GM19043 (cell line): ENCODE results near the gene WDR77.

Experiments used
- ATAC-seq: cut with Tn5 transposase; IDR thresholded peaks from one replicate; pipeline ENCODE4 v1.9.1; 2021; ENCODE audit warnings: low read depth; ENCODE audit not compliant: unreplicated experiment

Gene WDR77

DNA sequence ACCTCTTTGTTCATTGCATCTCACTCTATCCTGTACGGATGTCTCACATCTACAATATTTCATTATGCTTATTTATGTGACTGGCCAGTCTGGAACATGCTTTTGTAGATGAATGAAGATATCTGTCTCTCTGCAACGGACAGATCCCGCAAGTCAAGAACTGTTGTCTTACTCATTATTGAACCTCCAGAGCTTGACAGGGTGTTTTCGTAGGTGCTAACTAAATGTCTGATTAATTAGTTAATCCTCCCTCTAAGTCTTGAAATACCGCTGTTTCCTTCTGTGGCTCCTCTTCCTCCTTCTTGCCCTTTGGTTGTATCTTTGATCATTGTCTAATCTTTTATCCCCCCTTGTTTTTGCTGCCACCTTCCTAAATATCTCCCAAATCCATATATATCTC is 21.5 kb upstream of the WDR77 start:
- ATAC-seq, result no peak

GRCh38 chr1:111469539-111469938 is 20.5 kb upstream of the WDR77 start:
- no peak for ATAC-seq

GRCh38 chr1:111468717-111469100 is 19.7 kb upstream of the WDR77 start:
- ATAC-seq, result no peak

DNA sequence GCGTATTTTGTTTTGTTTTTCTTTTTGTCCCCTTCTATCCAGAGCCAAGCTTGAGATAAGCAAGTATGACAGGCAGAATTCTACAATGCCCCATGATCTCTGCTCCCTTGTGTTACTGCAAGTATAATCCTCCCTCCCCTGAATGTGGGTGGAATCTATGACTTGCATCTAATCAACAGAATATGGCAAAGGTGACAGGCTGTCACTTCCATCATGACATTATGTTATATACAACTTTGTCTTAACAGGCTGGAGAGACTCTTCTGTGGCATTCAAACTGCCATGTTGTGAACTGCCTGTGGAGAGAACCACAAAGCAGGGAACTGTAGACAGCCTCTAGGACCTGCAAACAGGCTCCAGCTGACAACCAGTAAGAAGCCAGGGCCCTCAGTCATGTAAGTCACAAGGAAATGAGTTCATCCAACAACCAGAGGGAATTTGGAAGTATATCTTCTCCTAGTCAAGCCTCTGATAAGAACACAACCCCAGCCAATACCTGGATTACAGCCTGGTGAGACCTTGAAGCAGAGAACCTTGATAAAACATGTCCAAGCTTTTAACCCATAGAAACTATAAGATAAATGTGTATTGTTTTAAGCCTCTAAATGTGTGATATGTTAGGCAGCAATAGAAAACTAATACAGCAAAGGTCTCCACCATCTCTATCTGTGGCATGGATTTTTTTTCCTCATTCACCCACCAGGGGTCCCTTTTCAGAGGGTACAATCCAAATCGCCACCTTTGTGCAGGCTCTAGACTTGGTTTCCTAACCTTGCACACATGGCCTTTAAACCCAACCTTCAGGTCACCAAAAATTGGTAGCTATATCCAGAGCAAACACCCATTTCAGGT is 19.0 kb upstream of the WDR77 start:
- no peak for ATAC-seq

- ATAC-seq, result no peak
Measured at GRCh38 chr1:111466480-111466879, 17.4 kb upstream of the WDR77 start.

- ATAC-seq, result no peak
Measured at GRCh38 chr1:111465754-111466153, 16.7 kb upstream of the WDR77 start.

- no peak for ATAC-seq
Measured at GRCh38 chr1:111463029-111463683, 14.1 kb upstream of the WDR77 start.

DNA sequence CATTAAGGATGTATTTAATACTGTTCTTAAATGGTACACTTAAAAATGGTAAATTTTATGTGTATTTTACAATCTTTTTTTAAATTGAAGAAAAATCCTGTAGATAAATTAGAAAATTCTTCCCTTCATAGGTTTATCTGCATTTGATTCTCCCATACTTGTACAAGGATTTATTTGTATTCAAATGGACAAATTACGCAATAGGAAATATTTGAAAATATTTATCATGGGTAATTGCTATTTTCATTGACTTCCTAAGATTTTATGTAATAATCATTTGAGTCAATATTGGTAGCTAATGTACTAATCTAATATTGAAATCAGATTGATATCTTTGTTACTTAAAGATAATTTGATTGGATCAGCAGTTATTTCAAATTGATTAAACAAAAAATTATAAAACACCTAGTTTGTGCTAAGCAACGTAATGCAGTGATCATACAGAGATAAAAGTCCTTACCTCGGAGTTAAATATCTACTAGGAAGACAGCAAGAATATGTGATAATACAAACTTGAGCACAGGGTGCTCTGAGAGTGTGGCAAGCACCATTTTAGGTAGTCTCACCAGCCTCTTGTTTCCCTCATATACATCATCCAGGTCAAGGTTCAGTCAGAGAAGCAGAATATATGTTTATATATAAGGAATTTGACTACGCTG is 13.4 kb upstream of the WDR77 start:
- ATAC-seq, result no peak

DNA sequence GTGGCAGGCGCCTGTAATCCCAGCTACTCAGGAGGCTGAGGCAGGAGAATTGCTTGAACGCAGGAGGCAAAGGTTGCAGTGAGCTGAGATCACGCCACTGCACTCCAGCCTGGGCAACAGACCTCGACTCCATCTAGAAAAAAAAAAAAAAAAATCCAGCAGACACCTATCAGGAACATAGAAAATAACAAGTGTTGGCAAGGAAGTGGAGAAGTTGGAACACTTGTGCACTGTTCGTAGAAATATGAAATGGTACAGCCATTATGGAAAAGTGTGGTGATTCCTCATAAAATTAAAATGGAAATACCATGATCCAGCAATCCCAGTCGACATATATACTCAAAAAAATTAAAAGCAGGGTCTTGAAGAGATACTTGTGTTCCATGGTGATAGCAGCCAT is 12.7 kb upstream of the WDR77 start:
- no peak for ATAC-seq

- no peak for ATAC-seq
Measured at GRCh38 chr1:111455642-111456031, 6.6 kb upstream of the WDR77 start.

DNA sequence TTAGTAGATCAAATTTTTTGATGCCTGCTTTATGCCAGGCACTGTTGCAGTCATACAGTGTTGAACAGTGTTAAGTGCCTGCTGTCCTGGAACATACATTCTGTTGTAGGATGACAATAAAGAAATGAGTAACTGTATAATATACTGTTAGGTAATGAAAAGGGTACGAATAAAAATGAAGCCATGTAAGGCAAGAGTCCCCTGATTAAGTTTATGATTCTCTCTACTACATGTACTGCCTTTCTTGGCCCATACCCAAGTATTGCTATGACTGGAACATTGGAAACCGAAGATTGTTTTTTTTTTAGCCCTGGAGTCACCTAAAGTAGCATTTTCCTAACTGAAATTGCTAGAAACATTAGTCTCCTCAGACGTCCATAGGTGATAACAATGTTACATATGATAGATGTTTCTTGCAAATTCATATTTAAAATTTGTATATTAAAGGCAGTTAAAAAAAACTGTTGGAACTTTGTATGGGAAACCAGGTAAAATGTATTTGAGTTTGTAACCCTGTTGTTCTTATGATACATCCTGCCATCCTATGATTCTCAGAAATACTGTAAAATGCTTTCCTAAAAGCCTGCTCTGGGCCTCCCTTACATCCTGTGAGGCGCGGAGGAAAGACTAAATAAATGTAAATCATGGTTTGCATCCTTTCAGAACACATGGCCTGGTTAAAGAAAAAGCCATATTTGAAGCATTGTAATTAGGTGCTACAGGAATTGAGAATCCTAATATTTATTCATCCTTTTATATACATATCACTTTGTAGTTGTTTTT is 6.0 kb upstream of the WDR77 start:
- ATAC-seq, result no peak

DNA sequence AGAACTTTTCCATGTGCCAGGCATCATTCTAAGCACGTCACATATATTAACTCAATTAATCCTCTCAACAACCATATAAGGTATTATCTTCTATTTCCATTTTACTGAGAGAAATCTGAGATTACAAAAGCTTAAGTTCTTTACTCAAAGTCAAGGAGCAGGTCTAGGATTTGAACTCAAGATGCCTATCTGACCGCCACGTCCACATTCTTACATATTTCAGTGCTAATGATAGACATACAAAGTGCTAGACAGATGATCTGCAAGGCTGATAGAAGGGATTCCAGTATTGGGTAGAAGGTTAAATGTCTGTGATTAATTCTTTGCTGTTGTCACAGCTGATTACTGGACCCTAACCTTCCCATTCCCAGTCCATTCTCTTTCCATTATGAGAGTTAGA is 4.7 kb upstream of the WDR77 start:
- ATAC-seq, result no peak

GRCh38 chr1:111452581-111452980 is 3.5 kb upstream of the WDR77 start:
- no peak for ATAC-seq

DNA sequence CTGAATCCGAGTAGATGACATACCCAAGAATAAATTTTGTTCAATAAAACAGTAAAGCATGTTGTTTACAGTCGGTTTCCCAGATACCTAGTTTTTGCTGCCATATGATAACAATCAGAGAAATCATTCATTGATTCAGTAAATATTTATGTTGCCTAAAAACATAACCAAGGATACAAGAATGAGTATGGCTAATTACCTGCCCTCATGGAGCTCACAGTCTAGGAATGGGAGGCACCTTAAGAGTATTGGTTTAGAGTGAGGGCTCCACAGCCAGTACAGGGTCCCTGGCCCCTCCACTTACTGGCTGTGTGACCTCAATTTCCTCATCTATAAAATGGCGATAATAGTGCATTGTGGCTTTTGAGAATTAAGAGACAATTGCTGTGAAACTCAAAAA is 1.1 kb upstream of the WDR77 start:
- no peak for ATAC-seq

DNA sequence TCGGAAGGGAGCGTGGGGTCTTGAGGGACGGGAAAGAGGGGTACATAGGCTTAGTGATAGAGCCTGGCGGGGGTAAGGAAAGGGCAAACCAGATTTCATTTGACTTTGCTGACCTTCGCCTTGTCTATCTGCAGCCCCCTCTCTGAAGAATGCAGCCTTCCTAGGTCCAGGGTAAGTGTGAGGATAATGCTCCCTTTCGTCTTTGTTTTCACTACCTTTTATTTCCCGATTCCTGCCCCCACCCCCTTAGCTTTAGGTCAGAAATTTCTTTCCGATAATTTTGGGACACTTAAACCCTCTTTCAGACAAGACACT is 604 bp upstream of the WDR77 start:
- ATAC-seq, result no peak

- peak; percentile 22 for ATAC-seq
Measured at GRCh38 chr1:111448482-111448917, 556 bp downstream of the WDR77 start.

- ATAC-seq, result no peak
Measured at GRCh38 chr1:111446967-111447892, 1.8 kb downstream of the WDR77 start.

- no peak for ATAC-seq
Measured at GRCh38 chr1:111446546-111446945, 2.5 kb downstream of the WDR77 start.

GRCh38 chr1:111444031-111444430 is 5.0 kb downstream of the WDR77 start:
- ATAC-seq, result no peak

GRCh38 chr1:111442457-111442856 is 6.6 kb downstream of the WDR77 start:
- no peak for ATAC-seq
